Measurements from ENCODE around the gene SYNE4. TPM values are rescaled to one million over a fixed set of nuclear protein-coding genes. Genes with fewer than 3 reads are reported as not detected.

SYNE4 gene
- total RNA-seq, 2 donors from 2014 or later = 14.2 to 41.1 TPM

DNA sequence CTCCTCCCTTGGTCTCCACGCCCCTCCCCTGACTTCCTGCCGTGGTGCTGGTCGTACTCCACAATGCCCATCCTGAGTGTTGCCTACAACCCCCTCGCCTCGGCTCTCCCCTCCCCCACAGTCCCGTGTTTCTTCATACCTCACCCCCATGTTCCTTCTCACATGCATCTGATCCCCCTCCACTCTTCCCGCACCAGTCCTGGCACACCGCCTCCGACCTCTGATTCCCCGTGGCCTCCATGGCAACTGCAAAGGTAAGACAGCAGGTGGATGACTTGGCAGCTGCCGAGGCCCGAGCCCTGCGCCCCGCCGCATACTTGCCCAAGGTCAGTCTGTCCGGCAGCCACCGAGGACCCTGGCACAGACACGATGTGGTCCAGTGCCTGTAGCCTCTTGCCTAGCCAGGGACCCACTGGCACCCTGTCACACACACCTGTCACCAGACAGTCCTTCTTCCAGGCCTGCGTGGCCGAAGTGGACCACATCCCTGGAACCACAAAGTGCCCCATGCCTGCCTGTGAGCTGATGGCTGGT is 29.7 kb downstream of the SYNE4 start:
- Histone ChIP-seq H3K27me3 (replicated peaks; ENCODE audit: insufficient read depth) (no peaks in the 10 kb centered on the region), H3K9me3 (no peaks in the 10 kb centered on the region), H3K36me3 (no peaks in the 10 kb centered on the region), H3K4me1 (replicated peaks) (no peaks in the 10 kb centered on the region), H3K27ac (no peak overlapping the region), H3K4me3 (no peak overlapping the region)
- DNase-seq (ENCODE audit: low spot score) = no peak
- TF ChIP-seq POLR2AphosphoS5 (IDR thresholded peaks at IDR 0.05) = no peak
- TF ChIP-seq, protein P1, sequence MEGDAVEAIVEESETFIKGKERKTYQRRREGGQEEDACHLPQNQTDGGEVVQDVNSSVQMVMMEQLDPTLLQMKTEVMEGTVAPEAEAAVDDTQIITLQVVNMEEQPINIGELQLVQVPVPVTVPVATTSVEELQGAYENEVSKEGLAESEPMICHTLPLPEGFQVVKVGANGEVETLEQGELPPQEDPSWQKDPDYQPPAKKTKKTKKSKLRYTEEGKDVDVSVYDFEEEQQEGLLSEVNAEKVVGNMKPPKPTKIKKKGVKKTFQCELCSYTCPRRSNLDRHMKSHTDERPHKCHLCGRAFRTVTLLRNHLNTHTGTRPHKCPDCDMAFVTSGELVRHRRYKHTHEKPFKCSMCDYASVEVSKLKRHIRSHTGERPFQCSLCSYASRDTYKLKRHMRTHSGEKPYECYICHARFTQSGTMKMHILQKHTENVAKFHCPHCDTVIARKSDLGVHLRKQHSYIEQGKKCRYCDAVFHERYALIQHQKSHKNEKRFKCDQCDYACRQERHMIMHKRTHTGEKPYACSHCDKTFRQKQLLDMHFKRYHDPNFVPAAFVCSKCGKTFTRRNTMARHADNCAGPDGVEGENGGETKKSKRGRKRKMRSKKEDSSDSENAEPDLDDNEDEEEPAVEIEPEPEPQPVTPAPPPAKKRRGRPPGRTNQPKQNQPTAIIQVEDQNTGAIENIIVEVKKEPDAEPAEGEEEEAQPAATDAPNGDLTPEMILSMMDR (IDR thresholded peaks at IDR 0.05) = no peak
- no peak for TF ChIP-seq POLR2A (IDR thresholded peaks at IDR 0.05)
- intact Hi-C loops (cut with DNase I) = no loop called here
- 61% methylated on average over 19 of the region's 20 CpGs for WGBS

DNA sequence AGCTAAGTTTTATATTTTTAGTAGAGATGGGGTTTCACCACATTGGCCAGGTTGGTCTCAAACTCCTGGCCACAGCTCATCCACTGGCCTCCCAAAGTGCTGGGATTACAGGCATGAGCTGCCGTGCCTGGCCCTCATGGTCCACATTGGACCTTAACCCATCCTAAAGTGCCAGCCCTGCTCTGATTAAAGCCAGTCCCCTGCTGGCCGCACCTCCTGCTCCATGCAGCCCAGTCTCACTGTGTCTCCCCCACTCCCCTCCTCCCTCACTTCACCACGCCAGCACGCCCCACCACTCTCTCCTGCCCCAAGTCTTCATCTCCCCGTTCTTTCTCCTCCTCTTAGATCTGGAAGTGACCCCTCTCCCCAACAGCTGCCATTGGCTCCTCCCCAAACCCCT is 30.3 kb downstream of the SYNE4 start:
- TF ChIP-seq POLR2A (IDR thresholded peaks at IDR 0.05) (no peak), POLR2AphosphoS5 (IDR thresholded peaks at IDR 0.05) (no peak)
- TF ChIP-seq, protein P1 (IDR thresholded peaks at IDR 0.05) = no peak
- no peak for DNase-seq (ENCODE audit: low spot score)
- intact Hi-C loops (cut with DNase I) = no loop called here
- no peak overlapping the region for H3K27ac ChIP-seq
- 31% methylated on average over 5 of the region's 5 CpGs for WGBS
- H3K9me3 ChIP-seq = no peaks in the 10 kb centered on the region
- H3K27me3 ChIP-seq (replicated peaks; ENCODE audit: insufficient read depth) = no peaks in the 10 kb centered on the region
- no peaks in the 10 kb centered on the region for H3K36me3 ChIP-seq
- H3K4me1 ChIP-seq (replicated peaks) = no peaks in the 10 kb centered on the region
- H3K4me3 ChIP-seq = no peak overlapping the region

DNA sequence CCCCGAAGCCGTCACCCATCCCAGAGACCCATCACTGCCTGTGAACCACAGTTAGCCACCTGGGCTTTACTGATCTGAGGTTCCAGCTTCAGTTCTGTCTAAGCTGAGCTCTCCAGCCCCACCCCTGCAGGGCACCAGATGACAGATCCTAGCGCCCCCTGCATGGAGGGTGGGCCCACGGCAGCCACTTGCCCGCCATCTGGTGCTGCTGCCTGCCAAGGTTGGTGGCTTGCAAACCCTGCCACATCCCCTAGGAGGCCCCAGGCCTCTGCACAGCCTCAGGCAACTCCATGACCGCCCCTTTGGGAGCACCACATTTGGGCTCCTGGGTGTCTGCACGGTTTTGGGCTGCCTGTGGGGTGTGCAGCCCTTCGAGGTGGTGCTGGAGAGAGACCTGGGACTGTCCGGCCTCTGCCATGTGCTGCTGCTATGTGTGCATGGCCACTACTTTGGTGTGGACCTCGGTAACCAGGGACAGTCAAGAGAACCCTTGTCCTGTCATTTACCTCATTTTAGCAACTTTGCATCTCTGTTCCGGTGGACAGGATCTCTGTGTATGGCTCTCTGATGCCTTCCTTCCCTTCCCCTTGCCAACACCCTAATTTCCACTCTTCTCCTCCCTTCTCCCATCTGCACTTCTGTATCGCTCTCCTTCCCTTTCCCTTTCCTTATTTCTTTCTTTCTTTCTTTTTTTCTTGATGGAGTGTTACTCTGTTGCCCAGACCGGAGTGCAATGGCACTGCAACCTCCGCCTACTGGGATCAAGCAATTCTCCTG is 31.0 kb downstream of the SYNE4 start:
- DNase-seq (ENCODE audit: low spot score) = no peak
- Histone ChIP-seq H3K4me1 (replicated peaks) (no peaks in the 10 kb centered on the region), H3K4me3 (no peak overlapping the region), H3K36me3 (no peaks in the 10 kb centered on the region), H3K9me3 (no peaks in the 10 kb centered on the region), H3K27me3 (replicated peaks; ENCODE audit: insufficient read depth) (no peaks in the 10 kb centered on the region), H3K27ac (no peak overlapping the region)
- TF ChIP-seq POLR2A (IDR thresholded peaks at IDR 0.05) (no peak), POLR2AphosphoS5 (IDR thresholded peaks at IDR 0.05) (no peak)
- TF ChIP-seq, protein P1 (IDR thresholded peaks at IDR 0.05) = no peak
- intact Hi-C loops (cut with DNase I) = no loop called here
- 49% methylated on average over 14 of the region's 14 CpGs for WGBS

- intact Hi-C loops (cut with DNase I) = no loop called here
- WGBS = 33% methylated on average over 5 of the region's 5 CpGs
These were observed 32.9 kb downstream of the SYNE4 start for GRCh38 chr19:35975608-35976214.

More at GRCh38 chr19:35975608-35976214, 32.9 kb downstream of the SYNE4 start:
- Histone ChIP-seq H3K4me3 (no peak overlapping the region), H3K27ac (no peak overlapping the region), H3K9me3 (no peaks in the 10 kb centered on the region), H3K36me3 (no peaks in the 10 kb centered on the region), H3K4me1 (replicated peaks) (no peaks in the 10 kb centered on the region), H3K27me3 (replicated peaks; ENCODE audit: insufficient read depth) (no peaks in the 10 kb centered on the region)
- DNase-seq (ENCODE audit: low spot score) = no peak
- TF ChIP-seq, protein P1 (IDR thresholded peaks at IDR 0.05) = no peak
- TF ChIP-seq POLR2A (IDR thresholded peaks at IDR 0.05) (no peak), POLR2AphosphoS5 (IDR thresholded peaks at IDR 0.05) (no peak)

Data from prostate gland (tissue), 2 donors.